Cerebellar cortex (tissue), 1 donor: Measurements from ENCODE around the gene INKA1.
"Not testable (repeated sequence)": the region's sequence is repeated elsewhere in the genome, so short reads cannot be mapped to it uniquely, and the experiment has no call there.

ENCODE experiments used
- DNase-seq: peaks from one replicate; pipeline ENCODE4 v3.0.0-alpha.2; 2015; ENCODE audit warnings: low spot score

The INKA1 gene

DNA sequence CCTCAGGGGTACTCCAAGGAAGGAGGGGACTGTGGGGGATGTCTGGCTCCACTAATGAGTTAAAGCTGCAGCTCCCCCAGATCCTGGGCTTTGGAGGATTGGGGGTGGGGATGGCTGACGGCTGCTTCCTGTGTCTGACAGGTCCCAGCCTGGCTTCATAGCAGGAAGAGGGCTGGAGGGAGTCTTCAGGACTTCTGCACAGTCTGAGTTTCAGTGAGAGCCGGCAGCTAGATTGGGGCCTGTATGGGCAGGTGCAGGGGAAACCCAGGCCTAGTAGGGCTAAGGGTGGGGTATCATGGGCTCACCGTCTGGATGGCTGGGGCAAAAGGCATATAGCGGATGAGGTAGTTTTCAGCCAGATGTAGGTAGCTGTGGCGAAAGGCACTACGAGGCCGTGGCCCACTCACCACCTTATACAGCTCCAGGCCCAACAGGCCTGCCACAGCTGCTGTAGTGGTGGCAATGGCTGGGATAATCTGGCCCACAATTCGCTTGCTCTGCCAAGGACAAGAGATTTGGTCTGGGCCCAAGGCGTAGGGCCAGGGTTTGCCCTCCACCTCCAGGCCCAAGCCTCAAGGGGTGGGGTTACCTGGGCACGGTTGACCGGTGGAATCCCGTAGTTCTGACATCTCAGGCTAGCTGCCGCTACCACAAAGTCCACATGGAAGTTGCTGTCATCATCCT, 4.5 kb downstream of the INKA1 start:
- DNase-seq: no peak

DNA sequence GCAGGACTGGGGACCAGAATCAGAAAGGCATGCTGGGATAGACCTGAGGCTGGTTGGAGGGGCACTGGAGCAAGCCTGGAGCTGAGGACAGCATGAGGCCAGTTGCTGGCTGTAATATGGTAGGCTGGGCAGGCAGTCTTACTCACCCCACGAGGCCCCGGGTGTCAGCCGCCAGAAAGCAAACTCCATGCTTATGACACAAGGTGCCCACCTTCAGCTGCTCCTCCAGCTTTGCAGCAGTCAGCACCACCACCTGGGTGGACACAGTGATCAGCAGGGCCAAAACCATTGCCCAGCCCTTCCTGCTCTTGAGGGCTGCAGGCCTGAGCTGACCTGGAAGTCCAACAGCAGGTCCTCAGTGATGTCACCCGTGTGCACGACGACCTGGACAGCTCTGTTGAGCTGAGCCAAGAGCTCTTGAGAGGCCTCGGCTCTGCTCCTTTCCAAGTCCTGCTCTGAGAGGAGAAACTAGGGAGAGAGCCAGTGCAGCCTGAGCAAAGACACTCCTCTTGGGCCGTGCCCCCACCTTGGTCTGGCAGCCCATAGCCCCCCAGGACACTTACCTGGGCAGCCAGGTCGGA, 9.9 kb downstream of the INKA1 start:
- DNase-seq: no peak

DNA sequence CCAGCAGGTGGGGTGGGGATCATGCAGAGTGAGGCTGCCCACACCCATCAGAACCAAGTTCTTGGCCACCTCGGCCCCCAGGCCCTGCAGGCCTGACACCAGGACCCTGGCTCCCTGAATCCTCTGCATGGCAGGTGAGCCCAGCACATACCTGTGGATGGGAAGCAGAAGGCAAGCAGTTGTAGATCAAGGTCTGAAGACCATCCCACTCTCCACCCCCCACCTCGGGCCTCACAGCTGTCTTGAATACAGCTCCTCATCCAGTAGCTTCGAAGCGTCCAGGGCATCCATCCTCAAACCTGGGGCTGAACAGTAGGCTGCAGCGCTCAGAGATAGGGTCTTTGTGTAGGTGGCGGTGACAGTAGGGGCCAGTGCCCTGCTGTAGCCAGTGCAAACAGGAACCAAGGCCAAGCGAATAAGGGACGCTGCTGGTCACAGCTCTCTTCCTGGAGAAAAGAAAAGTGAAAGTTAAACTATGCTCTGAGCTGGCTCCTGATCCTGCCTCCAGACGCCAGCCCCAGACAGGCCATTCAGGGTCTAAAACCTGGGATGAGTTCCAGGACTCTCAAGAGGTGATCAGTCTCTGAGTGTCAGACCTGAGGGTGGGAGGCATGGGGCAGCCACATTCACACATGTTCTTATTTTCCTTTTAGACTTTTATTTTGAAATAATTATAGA, 10.6 kb downstream of the INKA1 start, which contains the start of gene UBA7:
UBA7 (minus strand) TSS at position 457 of the 678 bp plus-strand sequence; CDS start at position 291, 166 bp downstream.
- peak; percentile 9 for DNase-seq

- DNase-seq: not testable (repeated sequence)
Measured at GRCh38 chr3:49823131-49823530, 20.1 kb downstream of the INKA1 start.

GRCh38 chr3:49826016-49826415, 23.0 kb downstream of the INKA1 start:
- DNase-seq: no peak

DNA sequence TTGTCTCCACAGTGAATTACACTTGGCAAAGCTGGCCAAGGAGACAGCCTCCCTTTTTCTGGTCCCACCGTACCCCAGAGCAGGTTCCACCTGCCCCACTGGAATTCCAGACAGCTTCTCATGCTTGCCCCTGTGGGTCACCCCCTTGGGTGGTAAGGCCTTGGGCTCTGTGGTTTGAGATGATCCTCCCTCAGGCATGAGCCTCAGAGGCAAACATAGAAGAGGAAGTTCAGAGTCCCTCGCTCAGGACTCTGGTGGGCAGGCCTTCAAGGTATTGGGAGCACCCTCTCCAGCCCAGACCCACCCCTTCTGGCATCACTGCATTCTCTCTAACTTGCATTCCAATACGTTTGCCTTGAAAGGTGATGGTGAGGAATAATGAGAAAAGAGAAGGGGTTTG, 28.3 kb downstream of the INKA1 start:
- DNase-seq: no peak

DNA sequence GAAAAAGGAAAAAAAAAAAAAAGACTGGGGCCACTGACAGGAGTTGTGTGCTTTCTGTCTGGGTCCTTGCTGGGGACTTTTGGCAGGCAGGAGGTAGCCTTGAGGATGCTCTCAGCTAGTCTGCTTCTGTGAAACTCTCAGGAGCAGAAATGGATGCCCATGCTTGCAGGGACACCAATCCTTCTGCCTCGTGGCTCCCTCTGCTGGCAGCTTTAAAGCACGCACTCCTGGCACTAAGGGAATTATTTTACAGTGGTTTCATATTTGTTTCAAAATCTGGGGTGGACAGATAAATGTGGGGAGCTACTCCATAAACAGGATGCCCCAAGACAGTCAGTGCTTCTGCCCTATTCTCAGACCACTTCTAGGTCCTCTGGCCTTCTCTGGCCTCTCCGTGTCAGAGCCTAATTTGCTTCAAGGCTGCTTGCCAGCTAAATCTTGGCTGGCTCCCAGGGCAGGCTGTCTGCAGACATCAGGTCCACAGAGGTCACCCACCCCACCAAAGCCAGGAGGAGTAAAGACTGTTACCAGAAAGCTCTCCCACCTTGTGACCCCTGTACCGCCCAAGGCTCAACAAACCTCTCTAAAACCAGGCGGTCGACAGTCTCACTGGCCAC, 36.2 kb downstream of the INKA1 start:
- peak; percentile 89 for DNase-seq

DNA sequence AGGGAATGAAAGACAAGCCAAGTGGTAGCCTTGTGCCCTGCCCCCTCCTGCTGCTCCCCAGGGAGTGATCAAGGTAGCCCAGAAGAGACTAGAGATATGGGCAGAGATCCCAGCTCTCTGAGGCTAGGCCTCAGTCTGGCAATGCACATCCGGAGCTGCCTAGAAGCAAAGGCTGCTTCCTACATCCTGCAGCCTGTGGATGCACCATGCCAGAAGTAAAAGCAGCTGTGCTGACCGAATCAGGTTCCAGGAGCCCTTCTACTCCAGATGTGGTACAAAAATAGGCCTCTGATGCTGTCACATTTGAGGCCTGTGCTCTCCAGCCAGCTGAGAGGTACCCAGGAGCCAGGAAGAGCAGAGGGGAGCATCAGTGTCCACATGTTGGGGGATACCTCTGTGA, 37.3 kb downstream of the INKA1 start:
- no peak for DNase-seq

DNA sequence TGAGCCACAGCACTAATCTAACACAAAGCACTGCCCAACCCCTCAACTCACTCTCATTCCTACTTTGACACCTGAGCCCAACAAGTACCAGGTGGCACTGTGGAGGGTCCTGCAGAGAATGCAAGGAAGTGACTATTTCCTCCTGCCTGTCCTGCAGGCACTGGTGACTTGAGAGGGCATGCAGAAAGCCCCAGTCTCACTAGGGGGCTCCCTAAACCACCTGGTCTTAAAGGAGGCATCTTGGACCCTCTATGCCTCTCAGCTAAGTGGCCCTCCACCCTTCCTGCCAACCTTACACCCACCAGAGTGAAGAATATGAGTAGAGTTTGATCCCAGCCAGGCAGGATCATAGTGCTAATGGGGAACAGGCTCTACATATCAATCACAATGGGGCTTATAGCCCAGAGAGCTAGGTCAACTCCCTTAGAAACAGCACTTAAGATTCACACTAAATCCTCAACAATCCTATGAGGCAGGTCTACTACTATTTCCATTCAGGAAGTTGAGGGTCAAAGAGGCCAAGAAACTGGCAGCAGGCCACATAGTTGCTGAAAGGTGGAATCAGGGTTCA, 38.1 kb downstream of the INKA1 start:
- DNase-seq: peak; percentile 41

- no peak for DNase-seq
Measured at GRCh38 chr3:49841806-49842205, 38.7 kb downstream of the INKA1 start.

DNA sequence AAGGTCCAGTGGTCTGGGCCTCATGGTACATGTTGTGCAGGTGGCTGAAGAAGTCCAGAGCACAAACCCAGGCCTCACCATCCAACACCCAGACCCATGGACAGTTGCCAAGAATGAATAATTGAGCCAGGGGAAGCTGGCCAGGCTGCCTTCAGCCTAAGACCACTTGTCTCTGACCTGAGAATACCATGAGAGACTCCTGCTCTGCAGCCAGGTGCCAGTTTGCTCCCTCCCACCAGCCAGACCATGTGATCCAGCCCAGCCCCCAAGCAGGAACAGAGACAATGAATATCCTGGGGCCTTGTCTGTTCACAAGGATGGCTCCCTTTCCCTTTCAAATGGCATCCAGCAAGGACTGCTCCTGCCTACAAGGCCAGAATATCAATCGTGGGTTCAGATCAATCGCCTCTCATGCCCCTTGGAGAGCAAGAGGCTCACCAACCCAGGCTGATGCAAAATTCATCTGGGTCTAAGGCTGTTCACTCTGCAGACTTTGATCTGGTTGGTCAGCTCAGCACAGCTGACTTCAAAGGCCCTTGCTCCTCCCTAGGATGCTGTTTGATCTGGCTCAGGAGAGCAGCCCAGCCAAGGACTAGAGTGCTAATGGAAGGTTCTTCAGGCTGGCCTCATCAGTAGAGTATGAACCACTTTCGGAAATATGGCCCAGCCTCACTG, 39.9 kb downstream of the INKA1 start:
- no peak for DNase-seq

GRCh38 chr3:49844464-49845183, 41.6 kb downstream of the INKA1 start:
- no peak for DNase-seq

DNA sequence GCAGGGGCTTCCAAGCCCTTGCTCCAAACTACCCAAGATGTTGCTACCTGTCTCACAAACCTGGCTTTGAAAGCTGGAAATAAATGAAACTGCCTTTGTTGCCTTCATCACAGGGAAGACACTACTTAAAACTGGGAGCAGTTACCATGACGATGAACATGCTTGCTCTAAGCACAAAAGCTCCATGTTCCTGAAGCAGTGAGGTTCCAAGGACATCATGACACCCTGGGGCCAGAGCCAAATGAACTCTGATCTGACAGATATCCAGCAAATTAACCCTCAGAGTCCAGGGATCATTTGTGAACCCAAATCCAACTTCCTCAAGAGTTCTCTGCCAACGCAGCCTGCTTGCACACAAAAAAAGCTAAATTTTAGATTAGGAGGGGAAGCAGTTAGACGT, 42.6 kb downstream of the INKA1 start:
- no peak for DNase-seq
